ENCODE data around the gene PLCD1. TPM values are rescaled to one million over a fixed set of nuclear protein-coding genes. Genes with fewer than 3 reads are reported as not detected.
A peak's percentile ranks its signal among the peaks of the same experiment; 100 is the strongest.
"Not testable (repeated sequence)": the region's sequence is repeated elsewhere in the genome, so short reads cannot be mapped to it uniquely, and the experiment has no call there.

Gene PLCD1
- total RNA-seq, 1 donor from 2014 or later, result 23.6 TPM

GRCh38 chr3:38036286-38036685 is 6.8 kb upstream of the PLCD1 start:
- Mint-ChIP-seq H3K4me1 (ENCODE audit: low read depth) (peaks cover 24% of the 10 kb centered on the region), H3K4me3 (ENCODE audit: unreplicated experiment) (no peak overlapping the region), H3K27ac (ENCODE audit: unreplicated experiment) (no peak overlapping the region), H3K27me3 (ENCODE audit: low read depth) (no peaks in the 10 kb centered on the region), H3K9me3 (ENCODE audit: low read depth) (no peaks in the 10 kb centered on the region), H3K36me3 (ENCODE audit: low read depth) (no peaks in the 10 kb centered on the region)
- no peak for TF ChIP-seq CTCF (IDR thresholded peaks at IDR 0.05)
- DNase-seq (ENCODE audit: low spot score), result no peak

- not testable (repeated sequence) for H3K27ac Mint-ChIP-seq (ENCODE audit: unreplicated experiment); H3K9me3 Mint-ChIP-seq (ENCODE audit: low read depth); H3K27me3 Mint-ChIP-seq (ENCODE audit: low read depth); H3K4me3 Mint-ChIP-seq (ENCODE audit: unreplicated experiment); DNase-seq (ENCODE audit: low spot score); H3K36me3 Mint-ChIP-seq (ENCODE audit: low read depth)
- H3K4me1 Mint-ChIP-seq (ENCODE audit: low read depth), result peaks cover 25% of the 10 kb centered on the region
Measured at GRCh38 chr3:38034335-38034734, 4.9 kb upstream of the PLCD1 start.

GRCh38 chr3:38033586-38033985 is 4.1 kb upstream of the PLCD1 start:
- not testable (repeated sequence) for H3K27me3 Mint-ChIP-seq (ENCODE audit: low read depth); H3K4me3 Mint-ChIP-seq (ENCODE audit: unreplicated experiment); H3K27ac Mint-ChIP-seq (ENCODE audit: unreplicated experiment); H3K9me3 Mint-ChIP-seq (ENCODE audit: low read depth); H3K36me3 Mint-ChIP-seq (ENCODE audit: low read depth); DNase-seq (ENCODE audit: low spot score)
- H3K4me1 Mint-ChIP-seq (ENCODE audit: low read depth), result peaks cover 19% of the 10 kb centered on the region

GRCh38 chr3:38032328-38032865 is 3.0 kb upstream of the PLCD1 start:
- no peak overlapping the region for H3K4me3 Mint-ChIP-seq (ENCODE audit: unreplicated experiment)
- no peaks in the 10 kb centered on the region for H3K36me3 Mint-ChIP-seq (ENCODE audit: low read depth)
- peaks cover 22% of the 10 kb centered on the region for H3K4me1 Mint-ChIP-seq (ENCODE audit: low read depth)
- no peaks in the 10 kb centered on the region for H3K27me3 Mint-ChIP-seq (ENCODE audit: low read depth)
- no peak for TF ChIP-seq CTCF (IDR thresholded peaks at IDR 0.05)
- no peaks in the 10 kb centered on the region for H3K9me3 Mint-ChIP-seq (ENCODE audit: low read depth)
- H3K27ac Mint-ChIP-seq (ENCODE audit: unreplicated experiment), result no peak overlapping the region
- DNase-seq (ENCODE audit: low spot score), result no peak

GRCh38 chr3:38031022-38031994 is 1.9 kb upstream of the PLCD1 start:
- no peak for TF ChIP-seq CTCF (IDR thresholded peaks at IDR 0.05)
- Mint-ChIP-seq H3K36me3 (ENCODE audit: low read depth) (no peaks in the 10 kb centered on the region), H3K4me3 (ENCODE audit: unreplicated experiment) (peak overlapping the region; percentile 48), H3K9me3 (ENCODE audit: low read depth) (no peaks in the 10 kb centered on the region), H3K4me1 (ENCODE audit: low read depth) (peaks cover 24% of the 10 kb centered on the region), H3K27ac (ENCODE audit: unreplicated experiment) (peak overlapping the region; percentile 94), H3K27me3 (ENCODE audit: low read depth) (no peaks in the 10 kb centered on the region)
- no peak for DNase-seq (ENCODE audit: low spot score)

- no peaks in the 10 kb centered on the region for H3K9me3 Mint-ChIP-seq (ENCODE audit: low read depth)
- H3K36me3 Mint-ChIP-seq (ENCODE audit: low read depth), result no peaks in the 10 kb centered on the region
- TF ChIP-seq CTCF (IDR thresholded peaks at IDR 0.05), result no peak
- peak overlapping the region; percentile 69 for H3K4me3 Mint-ChIP-seq (ENCODE audit: unreplicated experiment)
- peak overlapping the region; percentile 94 for H3K27ac Mint-ChIP-seq (ENCODE audit: unreplicated experiment)
- peaks cover 31% of the 10 kb centered on the region for H3K4me1 Mint-ChIP-seq (ENCODE audit: low read depth)
- DNase-seq (ENCODE audit: low spot score), result no peak
- H3K27me3 Mint-ChIP-seq (ENCODE audit: low read depth), result no peaks in the 10 kb centered on the region
Measured at GRCh38 chr3:38030126-38031021, 932 bp upstream of the PLCD1 start.
